Fibroblast of pulmonary artery (primary cell): ENCODE measurements around the gene ACOT8.
A peak's percentile ranks its signal among the peaks of the same experiment; 100 is the strongest.

Source experiments
- DNase-seq: peaks from one replicate; pipeline ENCODE4 v3.0.0-alpha.2; 2010; ENCODE audit warnings: low read depth
- H3K4me3 ChIP-seq: replicated peaks from 2 replicates; pipeline ENCODE4 v1.5.1; 2011; ENCODE audit warnings: low read depth, mild to moderate bottlenecking, control low read depth, low read length, moderate library complexity
- CTCF ChIP-seq: IDR thresholded peaks from 2 replicates; pipeline ENCODE4 v1.5.1; 2011; ENCODE audit warnings: mild to moderate bottlenecking, control low read depth, low read length, inconsistent platforms; ENCODE audit errors: missing control alignments

ACOT8 gene

GRCh38 chr20:45841407-45842129 is 15.6 kb downstream of the ACOT8 start:
- no peak for DNase-seq
- H3K4me3 ChIP-seq = no peak overlapping the region
- TF ChIP-seq CTCF = no peak

GRCh38 chr20:45840700-45841198 is 16.4 kb downstream of the ACOT8 start:
- DNase-seq = no peak
- H3K4me3 ChIP-seq = no peak overlapping the region
- TF ChIP-seq CTCF = no peak

- peak; percentile 50 for DNase-seq
- no peak for TF ChIP-seq CTCF
- no peak overlapping the region for H3K4me3 ChIP-seq
These were observed 20.4 kb downstream of the ACOT8 start for GRCh38 chr20:45836841-45837240.

- peak; percentile 30 for DNase-seq
- peak overlapping the region; percentile 70 for H3K4me3 ChIP-seq
- no peak for TF ChIP-seq CTCF
These were observed 21.4 kb downstream of the ACOT8 start for GRCh38 chr20:45835825-45836224.

GRCh38 chr20:45835329-45835765 is 21.8 kb downstream of the ACOT8 start:
- DNase-seq = peak; percentile 13
- no peak for TF ChIP-seq CTCF
- H3K4me3 ChIP-seq = peak overlapping the region; percentile 70

- TF ChIP-seq CTCF = no peak
- peak overlapping the region; percentile 70 for H3K4me3 ChIP-seq
- DNase-seq = no peak
These were observed 22.4 kb downstream of the ACOT8 start for GRCh38 chr20:45834797-45835161.
